ENCODE data around the gene STX4.

Gene STX4

GRCh38 chr16:31071861-31072260, 38.5 kb downstream of the STX4 start:
- DNase-seq, result no peak

DNA sequence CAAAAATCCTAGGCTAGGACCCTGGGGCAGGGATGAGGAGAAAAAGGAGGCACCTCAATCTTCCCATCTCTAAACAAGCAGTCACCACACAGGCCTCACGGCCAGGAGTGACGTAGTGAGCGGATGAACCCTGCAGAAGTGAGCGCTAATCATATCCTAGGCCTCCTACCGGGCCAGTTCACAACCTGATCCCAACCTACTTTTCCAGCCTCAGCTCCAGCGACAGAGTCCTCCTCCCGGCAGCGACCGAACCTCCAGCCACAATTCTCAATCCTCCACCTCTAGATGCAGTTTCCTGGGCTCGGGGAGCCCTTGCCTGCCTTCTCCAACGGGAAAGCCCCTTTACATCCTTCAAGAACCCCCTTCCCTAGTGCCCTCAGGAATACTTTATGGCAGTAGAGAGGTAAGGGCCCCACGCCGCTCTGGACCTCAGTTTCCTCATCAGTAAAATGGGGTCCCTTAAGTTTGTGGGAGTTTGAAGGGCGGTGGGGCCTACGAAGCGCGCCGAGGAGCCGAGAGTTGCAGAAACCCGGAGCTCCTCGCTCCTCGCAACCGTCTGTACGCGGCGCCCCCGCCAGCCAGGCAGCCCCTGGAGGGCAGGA, 39.3 kb downstream of the STX4 start:
- no peak for DNase-seq

DNA sequence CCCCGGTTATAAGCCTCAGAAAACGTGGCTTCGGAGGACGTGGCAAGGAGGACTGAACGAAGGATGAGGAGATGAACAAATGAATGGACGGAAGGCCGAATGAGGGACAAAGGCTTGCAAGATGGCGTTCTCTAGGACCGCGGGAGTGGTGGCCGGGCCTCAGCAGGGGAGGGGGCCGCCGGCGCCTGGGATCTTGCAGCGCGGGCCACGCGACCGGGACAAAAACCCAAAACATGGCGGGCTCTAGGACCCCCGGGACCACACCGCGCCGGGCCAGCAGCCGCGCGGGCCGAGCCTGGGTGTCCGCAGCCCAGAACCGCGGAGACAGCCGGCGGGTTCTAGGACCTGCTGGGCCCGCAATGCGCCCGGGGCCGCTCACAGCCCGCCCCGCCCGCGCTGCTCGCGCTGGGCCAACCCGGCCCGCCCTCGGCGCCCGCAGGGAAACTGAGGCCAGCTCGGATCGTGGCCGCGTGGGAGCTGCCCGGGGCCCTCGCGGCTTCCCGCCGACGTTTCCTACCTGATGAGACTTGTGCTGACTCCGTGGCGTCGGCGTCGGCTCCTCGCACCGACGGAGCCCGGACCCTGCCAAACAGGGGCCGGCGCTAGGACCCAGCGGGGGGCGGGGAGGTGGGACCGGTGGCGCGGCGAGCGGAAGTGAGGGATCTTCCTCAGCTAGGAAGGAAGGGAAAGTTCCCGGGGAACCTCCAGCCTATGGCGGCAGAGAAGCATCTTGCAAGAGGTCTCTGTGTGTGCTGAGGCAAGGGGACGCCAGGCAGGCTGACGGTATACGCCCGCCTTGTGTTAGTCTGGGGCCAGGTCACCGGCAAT, 40.0 kb downstream of the STX4 start:
- DNase-seq, result peak; percentile 77

GRCh38 chr16:31073970-31074813, 40.8 kb downstream of the STX4 start, which contains the start of the genes ZNF646 and ZNF668:
Gene ZNF646 (plus strand): TSS chr16:31074422. CDS start chr16:31076325, 1,903 bp downstream.
Gene ZNF668 (minus strand): TSS chr16:31074240. CDS start chr16:31064459, 9,781 bp downstream.
- peak; percentile 98 for DNase-seq

DNA sequence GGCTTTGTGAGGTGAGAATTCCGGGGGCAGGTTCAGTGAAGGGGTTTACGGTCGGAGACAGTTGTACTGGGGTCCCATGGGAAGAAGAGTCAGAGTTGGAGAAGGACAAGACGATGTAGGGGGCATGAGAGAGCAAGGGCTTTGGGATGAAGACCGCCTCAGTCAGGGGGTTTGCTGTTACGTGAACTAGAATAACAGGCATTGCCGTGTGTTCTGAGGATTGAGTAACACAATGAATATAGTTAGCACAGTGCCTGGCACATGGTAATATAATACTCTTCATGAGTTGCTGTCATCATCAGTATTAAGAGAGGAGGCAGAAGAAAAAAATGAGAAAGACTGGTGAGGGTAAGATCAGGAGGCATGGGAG, 41.4 kb downstream of the STX4 start:
- no peak for DNase-seq

DNA sequence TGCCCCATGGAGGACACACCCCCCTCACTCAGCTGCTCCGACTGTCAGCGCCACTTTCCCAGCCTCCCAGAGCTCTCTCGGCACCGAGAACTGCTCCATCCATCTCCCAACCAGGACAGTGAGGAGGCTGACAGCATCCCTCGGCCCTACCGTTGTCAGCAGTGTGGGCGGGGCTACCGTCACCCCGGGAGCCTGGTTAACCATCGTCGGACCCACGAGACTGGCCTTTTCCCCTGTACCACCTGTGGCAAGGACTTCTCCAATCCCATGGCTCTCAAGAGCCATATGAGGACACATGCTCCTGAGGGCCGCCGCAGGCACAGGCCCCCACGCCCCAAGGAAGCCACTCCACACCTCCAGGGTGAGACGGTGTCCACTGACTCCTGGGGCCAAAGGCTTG, 43.0 kb downstream of the STX4 start:
- DNase-seq, result no peak

- DNase-seq, result no peak
These were observed 43.7 kb downstream of the STX4 start for GRCh38 chr16:31077024-31077423.

- DNase-seq, result no peak
These were observed 44.4 kb downstream of the STX4 start for GRCh38 chr16:31077592-31078396.

DNA sequence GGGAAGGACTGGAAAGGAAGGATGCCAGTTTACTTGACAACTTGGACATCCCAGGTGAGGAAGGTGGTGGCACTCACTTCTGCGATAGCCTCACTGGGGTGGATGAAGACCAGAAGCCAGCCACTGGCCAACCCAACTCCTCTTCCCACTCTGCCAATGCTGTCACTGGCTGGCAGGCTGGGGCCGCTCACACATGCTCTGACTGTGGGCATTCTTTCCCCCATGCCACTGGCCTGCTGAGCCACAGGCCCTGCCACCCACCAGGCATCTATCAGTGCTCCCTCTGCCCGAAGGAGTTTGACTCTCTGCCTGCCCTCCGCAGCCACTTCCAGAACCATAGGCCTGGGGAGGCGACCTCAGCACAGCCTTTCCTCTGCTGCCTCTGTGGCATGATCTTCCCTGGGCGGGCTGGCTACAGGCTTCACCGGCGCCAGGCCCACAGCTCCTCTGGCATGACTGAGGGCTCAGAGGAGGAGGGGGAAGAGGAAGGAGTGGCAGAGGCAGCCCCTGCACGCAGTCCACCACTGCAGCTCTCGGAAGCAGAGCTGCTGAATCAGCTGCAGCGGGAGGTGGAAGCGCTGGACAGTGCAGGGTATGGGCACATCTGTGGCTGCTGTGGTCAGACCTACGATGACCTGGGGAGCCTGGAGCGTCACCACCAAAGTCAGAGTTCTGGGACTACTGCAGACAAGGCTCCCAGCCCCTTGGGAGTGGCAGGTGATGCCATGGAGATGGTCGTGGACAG, 45.4 kb downstream of the STX4 start:
- no peak for DNase-seq

GRCh38 chr16:31079342-31079944, 46.1 kb downstream of the STX4 start:
- DNase-seq, result no peak

GRCh38 chr16:31080035-31080629, 46.8 kb downstream of the STX4 start:
- no peak for DNase-seq

DNA sequence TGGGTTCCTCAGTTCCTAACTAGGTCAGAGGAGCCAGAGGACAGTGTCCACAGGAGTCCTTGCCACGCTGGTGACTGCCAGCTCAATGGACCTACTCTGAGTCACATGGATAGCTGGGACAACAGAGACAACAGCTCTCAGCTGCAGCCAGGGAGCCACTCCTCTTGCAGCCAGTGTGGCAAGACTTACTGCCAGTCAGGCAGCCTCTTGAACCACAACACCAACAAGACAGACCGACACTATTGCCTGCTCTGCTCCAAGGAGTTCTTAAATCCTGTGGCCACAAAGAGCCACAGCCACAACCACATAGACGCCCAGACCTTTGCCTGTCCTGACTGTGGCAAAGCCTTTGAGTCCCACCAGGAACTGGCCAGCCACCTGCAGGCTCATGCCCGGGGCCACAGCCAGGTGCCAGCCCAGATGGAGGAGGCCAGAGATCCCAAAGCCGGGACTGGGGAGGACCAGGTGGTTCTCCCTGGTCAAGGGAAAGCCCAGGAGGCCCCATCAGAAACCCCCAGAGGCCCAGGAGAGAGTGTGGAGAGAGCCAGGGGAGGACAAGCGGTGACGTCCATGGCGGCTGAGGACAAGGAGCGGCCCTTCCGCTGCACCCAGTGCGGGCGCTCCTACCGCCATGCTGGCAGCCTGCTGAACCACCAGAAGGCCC, 47.5 kb downstream of the STX4 start:
- no peak for DNase-seq

GRCh38 chr16:31081428-31082351, 48.3 kb downstream of the STX4 start:
- DNase-seq, result no peak

DNA sequence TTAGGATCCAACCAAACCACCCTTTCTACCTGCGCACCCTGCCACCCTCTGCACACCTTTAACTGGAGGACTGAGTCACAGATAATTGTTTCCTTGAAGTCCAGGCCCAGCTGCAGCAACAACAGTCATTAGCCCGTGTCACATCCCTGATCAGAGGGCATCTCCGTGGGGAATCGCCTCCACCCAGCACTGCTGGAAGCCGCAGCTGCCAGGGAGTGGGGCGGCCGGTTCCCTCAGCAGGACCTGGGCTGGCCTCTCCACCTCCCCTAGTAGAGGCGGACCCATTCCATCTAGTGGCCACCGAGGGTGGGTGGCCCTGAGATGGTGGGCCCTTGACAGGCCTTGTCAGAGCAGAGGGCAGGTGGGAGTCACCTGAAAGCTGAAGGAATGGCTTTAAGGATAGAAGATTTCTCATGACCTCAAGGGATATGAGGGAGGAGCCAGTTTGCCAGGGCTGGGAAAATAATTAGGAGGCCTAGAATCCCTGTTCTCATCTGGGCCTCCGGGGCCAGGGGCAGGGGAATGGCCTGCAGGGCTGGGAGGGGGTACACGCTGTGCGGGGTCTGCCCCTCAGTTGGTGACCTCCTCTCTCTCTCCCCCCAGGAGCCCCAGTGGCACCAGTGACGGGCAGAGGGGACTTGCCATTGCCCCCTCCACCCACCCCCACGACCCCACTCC, 49.1 kb downstream of the STX4 start:
- no peak for DNase-seq

- no peak for DNase-seq
These were observed 49.7 kb downstream of the STX4 start for GRCh38 chr16:31083081-31083480.

DNA sequence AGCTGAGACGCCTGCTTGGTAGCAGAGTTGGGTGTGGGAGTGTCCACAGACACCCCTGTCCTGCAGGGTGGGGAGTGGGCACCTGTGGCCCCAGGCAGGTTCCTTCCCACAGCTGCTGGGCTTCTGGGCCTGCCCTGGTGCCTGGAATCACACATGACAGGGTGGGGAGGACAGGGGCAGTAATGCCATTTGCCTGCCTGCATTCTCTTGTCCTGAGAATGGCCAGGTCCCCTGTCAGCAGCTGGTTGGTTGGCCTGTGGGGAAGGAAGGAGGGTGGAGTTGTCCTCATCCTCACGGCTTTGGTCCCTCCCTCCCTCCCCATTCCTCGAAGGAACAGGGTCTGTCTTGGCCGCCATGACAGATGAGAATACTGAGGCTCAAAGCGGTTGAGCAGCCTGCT, 50.2 kb downstream of the STX4 start:
- no peak for DNase-seq

- DNase-seq, result no peak
These were observed 50.6 kb downstream of the STX4 start for GRCh38 chr16:31083981-31084380.

DNA sequence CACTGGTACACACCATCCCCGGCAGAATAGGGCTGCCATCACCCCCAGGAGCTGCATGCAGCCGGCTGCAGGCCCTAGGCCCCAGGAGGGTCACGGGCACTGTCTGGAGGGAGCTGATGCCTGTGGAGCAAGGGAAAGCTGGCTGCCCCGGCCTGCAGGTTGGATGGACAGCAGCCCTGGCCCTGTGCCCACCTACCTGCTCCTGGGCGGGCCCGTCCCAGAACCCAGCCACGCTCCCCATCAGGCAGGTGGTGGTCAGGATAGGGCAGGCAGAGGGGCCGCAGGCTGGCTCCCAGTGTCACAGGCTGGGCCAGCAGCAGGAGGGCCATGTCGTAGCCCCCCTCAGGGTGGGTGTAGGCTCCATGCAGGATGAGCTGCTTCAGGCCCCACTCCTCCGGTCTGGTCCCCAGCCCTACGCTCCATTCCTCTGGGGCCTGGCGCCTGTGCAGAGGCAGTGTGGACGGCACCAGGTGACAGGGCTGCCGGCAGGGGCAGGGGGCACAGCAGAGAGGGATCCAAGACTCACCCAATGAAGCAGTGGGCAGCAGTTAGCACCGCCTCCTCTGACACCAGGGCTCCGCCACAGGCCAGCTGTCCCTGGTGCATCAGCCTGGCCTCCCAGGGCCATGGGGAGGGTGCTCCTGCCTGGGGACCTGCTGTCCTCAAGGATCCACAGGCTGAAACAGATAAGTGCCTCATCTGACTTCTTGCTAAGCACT, 51.4 kb downstream of the STX4 start:
- DNase-seq, result no peak
